ENCODE data around the gene OCIAD2.
A peak's percentile ranks its signal among the peaks of the same experiment; 100 is the strongest.
"Not testable (repeated sequence)": the region's sequence is repeated elsewhere in the genome, so short reads cannot be mapped to it uniquely, and the experiment has no call there.

Gene OCIAD2

GRCh38 chr4:48898733-48899431, 7.7 kb downstream of the OCIAD2 start:
- peak; percentile 66 for FAIRE-seq
- DNase-seq (ENCODE audit: insufficient read length, low spot score), result no peak
- no peak for TF ChIP-seq POLR2A (IDR thresholded peaks at IDR 0.05; ENCODE audit: low read depth, low read length)
- no peak for TF ChIP-seq TAF1 (IDR thresholded peaks at IDR 0.05; ENCODE audit: low read depth, low read length)
- no peak for TF ChIP-seq PAX5 (IDR thresholded peaks at IDR 0.05; ENCODE audit: insufficient read depth, low read length, severe bottlenecking)
- peak; percentile 98 for TF ChIP-seq SPI1 (IDR thresholded peaks at IDR 0.05; ENCODE audit: low read depth, low read length)
- no peak for TF ChIP-seq POLR2AphosphoS5 (IDR thresholded peaks at IDR 0.05; ENCODE audit: low read depth, low read length)
- no peak for TF ChIP-seq POU2F2 (IDR thresholded peaks at IDR 0.05; ENCODE audit: low read depth, low read length)

GRCh38 chr4:48896845-48897244, 9.7 kb downstream of the OCIAD2 start:
- FAIRE-seq, result no peak
- no peak for DNase-seq (ENCODE audit: insufficient read length, low spot score)
- TF ChIP-seq POLR2AphosphoS5 (IDR thresholded peaks at IDR 0.05; ENCODE audit: low read depth, low read length) (no peak), POLR2A (IDR thresholded peaks at IDR 0.05; ENCODE audit: low read depth, low read length) (no peak), POU2F2 (IDR thresholded peaks at IDR 0.05; ENCODE audit: low read depth, low read length) (no peak), SPI1 (IDR thresholded peaks at IDR 0.05; ENCODE audit: low read depth, low read length) (no peak), TAF1 (IDR thresholded peaks at IDR 0.05; ENCODE audit: low read depth, low read length) (no peak), PAX5 (IDR thresholded peaks at IDR 0.05; ENCODE audit: insufficient read depth, low read length, severe bottlenecking) (no peak)

GRCh38 chr4:48891028-48891619, 15.4 kb downstream of the OCIAD2 start:
- DNase-seq (ENCODE audit: insufficient read length, low spot score) (no peak), FAIRE-seq (no peak)
- no peak for TF ChIP-seq SPI1 (IDR thresholded peaks at IDR 0.05; ENCODE audit: low read depth, low read length)
- TF ChIP-seq PAX5 (IDR thresholded peaks at IDR 0.05; ENCODE audit: insufficient read depth, low read length, severe bottlenecking), result no peak
- TF ChIP-seq POLR2A (IDR thresholded peaks at IDR 0.05; ENCODE audit: low read depth, low read length), result no peak
- TF ChIP-seq POLR2AphosphoS5 (IDR thresholded peaks at IDR 0.05; ENCODE audit: low read depth, low read length), result no peak
- TF ChIP-seq POU2F2 (IDR thresholded peaks at IDR 0.05; ENCODE audit: low read depth, low read length), result no peak
- no peak for TF ChIP-seq TAF1 (IDR thresholded peaks at IDR 0.05; ENCODE audit: low read depth, low read length)

- not testable (repeated sequence) for FAIRE-seq; DNase-seq (ENCODE audit: insufficient read length, low spot score)
Observed at GRCh38 chr4:48889750-48890149, 16.8 kb downstream of the OCIAD2 start.

- DNase-seq (ENCODE audit: insufficient read length, low spot score); FAIRE-seq: not testable (repeated sequence)
Observed at GRCh38 chr4:48881646-48882045, 24.9 kb downstream of the OCIAD2 start.

- TF ChIP-seq POLR2A (IDR thresholded peaks at IDR 0.05; ENCODE audit: low read depth, low read length) (no peak), POU2F2 (IDR thresholded peaks at IDR 0.05; ENCODE audit: low read depth, low read length) (no peak), POLR2AphosphoS5 (IDR thresholded peaks at IDR 0.05; ENCODE audit: low read depth, low read length) (no peak), TAF1 (IDR thresholded peaks at IDR 0.05; ENCODE audit: low read depth, low read length) (no peak), PAX5 (IDR thresholded peaks at IDR 0.05; ENCODE audit: insufficient read depth, low read length, severe bottlenecking) (no peak), SPI1 (IDR thresholded peaks at IDR 0.05; ENCODE audit: low read depth, low read length) (no peak)
- no peak for FAIRE-seq
- DNase-seq (ENCODE audit: insufficient read length, low spot score), result no peak
Observed at GRCh38 chr4:48879561-48880442, 26.8 kb downstream of the OCIAD2 start.

GRCh38 chr4:48877827-48878535, 28.6 kb downstream of the OCIAD2 start:
- DNase-seq (ENCODE audit: insufficient read length, low spot score) (no peak), FAIRE-seq (no peak)
- TF ChIP-seq POLR2AphosphoS5 (IDR thresholded peaks at IDR 0.05; ENCODE audit: low read depth, low read length), result no peak
- no peak for TF ChIP-seq POU2F2 (IDR thresholded peaks at IDR 0.05; ENCODE audit: low read depth, low read length)
- no peak for TF ChIP-seq POLR2A (IDR thresholded peaks at IDR 0.05; ENCODE audit: low read depth, low read length)

- DNase-seq (ENCODE audit: insufficient read length, low spot score); FAIRE-seq: not testable (repeated sequence)
Observed at GRCh38 chr4:48864696-48865095, 41.9 kb downstream of the OCIAD2 start.

GRCh38 chr4:48863728-48864127, 42.8 kb downstream of the OCIAD2 start:
- FAIRE-seq (no peak), DNase-seq (ENCODE audit: insufficient read length, low spot score) (no peak)
- TF ChIP-seq PAX5 (IDR thresholded peaks at IDR 0.05; ENCODE audit: insufficient read depth, low read length, severe bottlenecking) (no peak), POU2F2 (IDR thresholded peaks at IDR 0.05; ENCODE audit: low read depth, low read length) (no peak), POLR2AphosphoS5 (IDR thresholded peaks at IDR 0.05; ENCODE audit: low read depth, low read length) (no peak), POLR2A (IDR thresholded peaks at IDR 0.05; ENCODE audit: low read depth, low read length) (no peak), TAF1 (IDR thresholded peaks at IDR 0.05; ENCODE audit: low read depth, low read length) (no peak)

GRCh38 chr4:48862661-48863060, 43.9 kb downstream of the OCIAD2 start:
- FAIRE-seq, result no peak
- DNase-seq (ENCODE audit: insufficient read length, low spot score), result no peak
- no peak for TF ChIP-seq POLR2AphosphoS5 (IDR thresholded peaks at IDR 0.05; ENCODE audit: low read depth, low read length)
- no peak for TF ChIP-seq TAF1 (IDR thresholded peaks at IDR 0.05; ENCODE audit: low read depth, low read length)
- TF ChIP-seq POU2F2 (IDR thresholded peaks at IDR 0.05; ENCODE audit: low read depth, low read length), result no peak
- TF ChIP-seq POLR2A (IDR thresholded peaks at IDR 0.05; ENCODE audit: low read depth, low read length), result no peak
- TF ChIP-seq SPI1 (IDR thresholded peaks at IDR 0.05; ENCODE audit: low read depth, low read length), result no peak
- no peak for TF ChIP-seq PAX5 (IDR thresholded peaks at IDR 0.05; ENCODE audit: insufficient read depth, low read length, severe bottlenecking)

All from GM12891 (cell line).